Keratinocyte (primary cell): ENCODE data around the gene CLK3. TPM values are rescaled to one million over a fixed set of nuclear protein-coding genes. Genes with fewer than 3 reads are reported as not detected.

ENCODE experiments used
- DNase-seq: peaks from one replicate; pipeline ENCODE4 v3.0.0-alpha.2; 2011; ENCODE audit warnings: low read depth, missing footprints, low spot score
- FAIRE-seq: peaks from 2 replicates; lab custom pipeline; 2011; peaks lifted over from hg19 to GRCh38; lab: Jason Lieb, UNC
- H2AFZ ChIP-seq: 2 replicates; pipeline ENCODE4 v1.6.0; 2012; ENCODE audit warnings: low read length, control low read depth, inconsistent platforms; ENCODE audit not compliant: control insufficient read depth
- H3K27ac ChIP-seq: 2 replicates; pipeline ENCODE4 v1.5.1; 2011; ENCODE audit warnings: low read length; ENCODE audit not compliant: control insufficient read depth, insufficient read depth
- H3K27me3 ChIP-seq: 3 replicates; pipeline ENCODE4 v1.6.0; 2011; ENCODE audit warnings: low read length; ENCODE audit not compliant: control insufficient read depth, insufficient read depth; ENCODE audit errors: extremely low read depth
- H3K36me3 ChIP-seq, 2 experiments: 2 replicates in 1 of 2; 3 replicates in 1 of 2; pipeline ENCODE4 v1.5.1; 2011; ENCODE audit warnings: low read length in 2 of 2, mild to moderate bottlenecking in 1 of 2; ENCODE audit not compliant: control insufficient read depth in 2 of 2, insufficient read depth in 2 of 2; ENCODE audit errors: extremely low read depth in 1 of 2
- H3K4me1 ChIP-seq: 3 replicates; pipeline ENCODE4 v1.5.1; 2011; ENCODE audit warnings: low read length; ENCODE audit not compliant: control insufficient read depth, insufficient read depth; ENCODE audit errors: extremely low read depth
- H3K4me2 ChIP-seq: 3 replicates; pipeline ENCODE4 v1.6.0; 2011; ENCODE audit warnings: low read depth, low read length; ENCODE audit not compliant: control insufficient read depth, insufficient read depth; ENCODE audit errors: extremely low read depth
- H3K4me3 ChIP-seq, 3 experiments: fragments of 200-600 bp in 1 of 3; sonication (generic) in 1 of 3; 2 replicates in 2 of 3; 3 replicates in 1 of 3; pipeline ENCODE4 v1.5.1; 2011 to 2016; ENCODE audit warnings: low read length in 3 of 3, mild to moderate bottlenecking in 3 of 3, control low read depth in 2 of 3, inconsistent platforms in 1 of 3, low read depth in 1 of 3, mixed read lengths in 1 of 3, mixed run types in 1 of 3, moderate library complexity in 1 of 3; ENCODE audit not compliant: control insufficient read depth in 2 of 3, insufficient read depth in 2 of 3; ENCODE audit errors: extremely low read depth in 1 of 3
- H3K79me2 ChIP-seq: 2 replicates; pipeline ENCODE4 v1.6.0; 2012; ENCODE audit warnings: low read length; ENCODE audit not compliant: control insufficient read depth, insufficient read depth
- H3K9ac ChIP-seq: 3 replicates; pipeline ENCODE4 v1.6.0; 2011; ENCODE audit warnings: low read length; ENCODE audit not compliant: control insufficient read depth, insufficient read depth; ENCODE audit errors: extremely low read depth
- H3K9me1 ChIP-seq: 3 replicates; pipeline ENCODE4 v1.6.0; 2011; ENCODE audit warnings: low read length; ENCODE audit not compliant: control insufficient read depth, insufficient read depth; ENCODE audit errors: extremely low read depth
- H3K9me3 ChIP-seq: 2 replicates; pipeline ENCODE4 v1.5.1; 2012; ENCODE audit warnings: low read depth, low read length; ENCODE audit not compliant: control insufficient read depth
- H4K20me1 ChIP-seq: 3 replicates; pipeline ENCODE4 v1.6.0; 2011; ENCODE audit warnings: low read length; ENCODE audit not compliant: control insufficient read depth, insufficient read depth; ENCODE audit errors: extremely low read depth
- EZH2 ChIP-seq: IDR thresholded peaks from one replicate; pipeline ENCODE4 v1.6.1; 2012; ENCODE audit warnings: inconsistent platforms, mild to moderate bottlenecking, low read length, moderate library complexity
- dilution Hi-C: fragments of 300-500 bp; cut with MboI; formaldehyde crosslinking; loops from one replicate; pipeline ENCODE4 v1.7.0; 2020; ENCODE audit warnings: low sequenced_read_pairs; ENCODE audit not compliant: extremely low pct_ligation_motif_present
- polyA plus RNA-seq, 5 experiments: library from polyadenylated mRNA; depleted of rRNA in 3 of 5; stranded (reverse) in 3 of 5; stranded (forward) in 1 of 5; unstranded in 1 of 5; fragments of >200 nt; gene quantifications; 1 replicate in 1 of 5; 2 replicates in 3 of 5; 3 replicates in 1 of 5; pipeline versions ENCODE4 v1.2.1 to v1.2.3, GENCODE V29; 2011 to 2012; ENCODE audit warnings: missing spikeins in 2 of 5, low read depth in 1 of 5, low replicate concordance in 1 of 5
- TF ChIP-seq, protein P1 (sequence below), 3 experiments: IDR thresholded peaks in 1 of 3; conservative IDR thresholded peaks in 1 of 3; optimal IDR thresholded peaks in 1 of 3; 2 replicates in 2 of 3; 3 replicates in 1 of 3; pipeline versions ENCODE3 to v1.5.1; 2011; ENCODE audit warnings: low read length in 3 of 3, mild to moderate bottlenecking in 3 of 3, moderate library complexity in 2 of 3, control low read depth in 1 of 3, inconsistent platforms in 1 of 3; ENCODE audit not compliant: insufficient read depth in 2 of 3; ENCODE audit errors: extremely low read depth in 1 of 3

CLK3 gene
- polyA plus RNA-seq, 1 donor (not counting 4 experiments of a cell fraction or from before 2014, with no cell fraction given), result 61.2 TPM

DNA sequence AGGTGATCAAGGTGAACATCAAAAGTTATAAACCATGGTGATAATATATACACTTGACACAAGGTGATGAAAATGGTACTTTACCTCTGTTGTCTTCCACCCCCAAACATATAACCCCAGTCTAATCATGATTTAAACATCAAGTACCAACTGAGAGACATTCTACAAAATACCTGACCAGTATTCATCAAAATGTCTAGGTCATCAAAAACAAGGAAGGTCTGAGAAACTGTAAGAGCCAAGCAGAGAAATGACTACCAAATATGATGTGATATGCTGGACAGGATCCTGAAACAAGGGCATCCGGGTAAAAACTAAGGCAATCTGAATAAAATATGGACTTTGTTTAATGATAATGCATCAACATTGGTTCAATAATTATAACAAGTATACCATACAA, 52.3 kb downstream of the CLK3 start:
- dilution Hi-C loops, result no loop called here
- Histone ChIP-seq H4K20me1 (peaks cover 3% of the 10 kb centered on the region), H3K36me3 (peaks cover 4 to 9% of the 10 kb centered on the region in 2 experiments), H3K4me3 (no peak overlapping the region), H2AFZ (no peak overlapping the region), H3K79me2 (peaks cover 7% of the 10 kb centered on the region), H3K27me3 (no peaks in the 10 kb centered on the region), H3K4me2 (no peak overlapping the region), H3K9ac (no peak overlapping the region), H3K27ac (no peak overlapping the region), H3K9me1 (no peaks in the 10 kb centered on the region), H3K9me3 (no peaks in the 10 kb centered on the region), H3K4me1 (no peaks in the 10 kb centered on the region)
- FAIRE-seq, result no peak
- TF ChIP-seq, protein P1, sequence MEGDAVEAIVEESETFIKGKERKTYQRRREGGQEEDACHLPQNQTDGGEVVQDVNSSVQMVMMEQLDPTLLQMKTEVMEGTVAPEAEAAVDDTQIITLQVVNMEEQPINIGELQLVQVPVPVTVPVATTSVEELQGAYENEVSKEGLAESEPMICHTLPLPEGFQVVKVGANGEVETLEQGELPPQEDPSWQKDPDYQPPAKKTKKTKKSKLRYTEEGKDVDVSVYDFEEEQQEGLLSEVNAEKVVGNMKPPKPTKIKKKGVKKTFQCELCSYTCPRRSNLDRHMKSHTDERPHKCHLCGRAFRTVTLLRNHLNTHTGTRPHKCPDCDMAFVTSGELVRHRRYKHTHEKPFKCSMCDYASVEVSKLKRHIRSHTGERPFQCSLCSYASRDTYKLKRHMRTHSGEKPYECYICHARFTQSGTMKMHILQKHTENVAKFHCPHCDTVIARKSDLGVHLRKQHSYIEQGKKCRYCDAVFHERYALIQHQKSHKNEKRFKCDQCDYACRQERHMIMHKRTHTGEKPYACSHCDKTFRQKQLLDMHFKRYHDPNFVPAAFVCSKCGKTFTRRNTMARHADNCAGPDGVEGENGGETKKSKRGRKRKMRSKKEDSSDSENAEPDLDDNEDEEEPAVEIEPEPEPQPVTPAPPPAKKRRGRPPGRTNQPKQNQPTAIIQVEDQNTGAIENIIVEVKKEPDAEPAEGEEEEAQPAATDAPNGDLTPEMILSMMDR (optimal IDR thresholded peaks at IDR 0.05 in 1 of 3, IDR thresholded peaks at IDR 0.05 in 1 of 3, conservative IDR thresholded peaks at IDR 0.05 in 1 of 3; ENCODE audit: extremely low read depth in 1 of 3, insufficient read depth in 2 of 3, low read length in 3 of 3), result no peak
- no peak for TF ChIP-seq EZH2
- DNase-seq, result no peak

DNA sequence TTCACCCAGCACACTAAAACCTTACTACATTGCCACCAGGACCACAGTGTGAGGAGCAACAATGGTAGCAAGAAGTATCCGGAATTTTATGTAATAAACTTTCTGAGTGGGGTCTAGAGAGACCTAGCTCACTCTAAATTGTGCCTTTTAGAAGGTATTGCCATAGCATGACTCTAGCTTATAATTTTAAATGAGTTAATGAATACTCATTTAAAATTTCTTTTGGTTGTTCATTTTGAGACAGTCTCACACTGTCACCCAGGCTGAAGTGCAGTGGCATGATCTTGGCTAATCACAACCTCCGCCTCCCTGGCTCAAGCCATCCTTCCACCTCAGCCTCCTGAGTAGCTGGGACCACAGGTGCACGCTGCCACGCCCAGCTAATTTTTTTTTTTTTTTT, 54.0 kb downstream of the CLK3 start:
- H2AFZ ChIP-seq, result no peak overlapping the region
- H3K36me3 ChIP-seq, result peaks cover 4 to 10% of the 10 kb centered on the region in 2 experiments
- dilution Hi-C loops, result no loop called here
- no peak for FAIRE-seq
- no peak overlapping the region for H3K9ac ChIP-seq
- no peaks in the 10 kb centered on the region for H4K20me1 ChIP-seq
- no peak overlapping the region for H3K27ac ChIP-seq
- H3K4me1 ChIP-seq, result no peaks in the 10 kb centered on the region
- no peak for DNase-seq
- H3K9me1 ChIP-seq, result no peaks in the 10 kb centered on the region
- peaks cover 2% of the 10 kb centered on the region for H3K79me2 ChIP-seq
- no peak overlapping the region for H3K4me3 ChIP-seq
- TF ChIP-seq, protein P1 (optimal IDR thresholded peaks at IDR 0.05 in 1 of 3, IDR thresholded peaks at IDR 0.05 in 1 of 3, conservative IDR thresholded peaks at IDR 0.05 in 1 of 3; ENCODE audit: extremely low read depth in 1 of 3, insufficient read depth in 2 of 3, low read length in 3 of 3), result no peak
- no peak for TF ChIP-seq EZH2
- H3K27me3 ChIP-seq, result no peaks in the 10 kb centered on the region
- no peak overlapping the region for H3K4me2 ChIP-seq
- H3K9me3 ChIP-seq, result no peaks in the 10 kb centered on the region
